Measurements from ENCODE around the gene STAT5A.

DNA sequence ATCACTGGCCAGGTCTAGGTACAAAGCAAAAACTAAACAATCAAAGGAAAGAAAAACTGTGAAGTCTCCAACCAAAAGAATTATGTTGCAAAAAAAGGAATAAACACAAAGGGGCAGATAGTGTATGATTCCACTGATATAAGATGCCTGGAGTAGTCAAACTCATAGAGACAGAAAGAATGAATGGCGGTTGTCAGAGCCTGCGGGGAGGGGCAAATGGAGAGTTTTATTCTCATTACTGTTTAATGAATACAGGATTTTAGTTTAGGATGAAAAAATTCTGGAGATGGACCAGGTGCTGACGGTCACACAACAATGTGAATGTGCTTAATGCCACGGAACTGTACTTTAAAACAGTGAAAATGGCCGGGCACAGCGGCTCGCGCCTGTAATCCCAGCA lies 32.9 kb upstream of the STAT5A start:
- no peak for TF ChIP-seq POLR2A (IDR thresholded peaks at IDR 0.05)
- TF ChIP-seq, protein P1, sequence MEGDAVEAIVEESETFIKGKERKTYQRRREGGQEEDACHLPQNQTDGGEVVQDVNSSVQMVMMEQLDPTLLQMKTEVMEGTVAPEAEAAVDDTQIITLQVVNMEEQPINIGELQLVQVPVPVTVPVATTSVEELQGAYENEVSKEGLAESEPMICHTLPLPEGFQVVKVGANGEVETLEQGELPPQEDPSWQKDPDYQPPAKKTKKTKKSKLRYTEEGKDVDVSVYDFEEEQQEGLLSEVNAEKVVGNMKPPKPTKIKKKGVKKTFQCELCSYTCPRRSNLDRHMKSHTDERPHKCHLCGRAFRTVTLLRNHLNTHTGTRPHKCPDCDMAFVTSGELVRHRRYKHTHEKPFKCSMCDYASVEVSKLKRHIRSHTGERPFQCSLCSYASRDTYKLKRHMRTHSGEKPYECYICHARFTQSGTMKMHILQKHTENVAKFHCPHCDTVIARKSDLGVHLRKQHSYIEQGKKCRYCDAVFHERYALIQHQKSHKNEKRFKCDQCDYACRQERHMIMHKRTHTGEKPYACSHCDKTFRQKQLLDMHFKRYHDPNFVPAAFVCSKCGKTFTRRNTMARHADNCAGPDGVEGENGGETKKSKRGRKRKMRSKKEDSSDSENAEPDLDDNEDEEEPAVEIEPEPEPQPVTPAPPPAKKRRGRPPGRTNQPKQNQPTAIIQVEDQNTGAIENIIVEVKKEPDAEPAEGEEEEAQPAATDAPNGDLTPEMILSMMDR (IDR thresholded peaks at IDR 0.05), result no peak
